Right atrium auricular region (tissue), 2 donors: ENCODE results near the gene PTGES2. TPM values are rescaled to one million over a fixed set of nuclear protein-coding genes. Genes with fewer than 3 reads are reported as not detected.

Experiments
- DNase-seq: peaks from one replicate; pipeline ENCODE4 v3.0.0-alpha.2; 2019; ENCODE audit warnings: low spot score
- H3K27ac ChIP-seq, 2 donors: fragments of 200-600 bp; sonication (generic); 1 replicate in 1 of 2; 2 replicates in 1 of 2; pipeline ENCODE4 v1.5.1; 2016 to 2019
- H3K27me3 ChIP-seq, 2 donors: fragments of 200-600 bp; sonication (generic); one replicate each; pipeline versions ENCODE4 v1.5.1 to v1.6.0; 2017 to 2019
- H3K36me3 ChIP-seq: fragments of 200-600 bp; sonication (generic); one replicate; pipeline ENCODE4 v1.5.1; 2016
- H3K4me1 ChIP-seq, 2 donors: fragments of 200-600 bp; sonication (generic); one replicate each; pipeline versions ENCODE4 v1.5.1 to v1.6.0; 2017 to 2019
- H3K4me3 ChIP-seq, 2 donors: fragments of 200-600 bp; sonication (generic); 1 replicate in 1 of 2; 2 replicates in 1 of 2; pipeline ENCODE4 v1.5.1; 2017 to 2019; ENCODE audit warnings: mild to moderate bottlenecking in 1 of 2, moderate library complexity in 1 of 2
- H3K9me3 ChIP-seq, 2 donors: fragments of 200-600 bp; sonication (generic); one replicate each; pipeline ENCODE4 v1.5.1; 2019
- total RNA-seq, 2 donors: library from RNA; depleted of rRNA; stranded (reverse); fragments of >200 nt; gene quantifications; one replicate each; pipeline ENCODE4 v1.1.0, GENCODE V29; 2016
- TF ChIP-seq, protein P1 (sequence below), 2 donors: fragments of 200-600 bp; sonication (generic); IDR thresholded peaks; one replicate each; pipeline ENCODE4 v1.5.1; 2019; ENCODE audit warnings: antibody characterized with exemption in 2 of 2

PTGES2 gene
- total RNA-seq, 2 donors from 2014 or later: 114 to 118 TPM

DNA sequence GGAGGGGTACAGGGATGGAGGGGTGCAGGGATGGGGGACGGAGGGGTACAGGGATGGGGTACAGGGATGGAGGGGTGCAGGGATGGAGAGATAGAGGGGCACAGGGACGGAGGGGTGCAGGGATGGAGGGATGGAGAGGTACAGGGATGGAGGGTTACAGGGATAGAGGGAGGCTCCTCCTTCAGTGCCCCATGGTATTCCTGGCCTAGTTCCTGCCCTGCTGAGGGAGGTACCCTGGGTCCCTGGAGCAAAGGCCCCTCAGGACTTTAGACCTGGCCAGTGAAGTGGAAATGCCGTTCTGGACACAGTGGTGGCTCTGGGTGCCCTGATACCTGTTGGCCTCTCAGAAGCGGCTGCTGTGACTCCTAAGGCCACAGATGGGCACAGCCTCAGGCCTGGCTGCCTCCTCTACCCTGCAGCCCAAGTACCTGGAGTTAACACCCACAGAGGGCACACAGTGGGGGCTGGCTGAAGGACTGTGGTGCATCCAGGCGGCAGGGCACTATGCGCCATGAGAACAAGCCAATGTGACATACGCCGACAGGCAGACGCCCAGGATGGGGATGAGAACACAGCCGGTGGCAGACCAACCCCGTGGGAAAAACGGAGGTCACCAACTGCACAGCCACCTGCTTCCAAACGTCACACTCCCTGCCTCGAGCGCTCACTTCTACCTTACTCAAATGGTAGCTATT, 8.4 kb downstream of the PTGES2 start:
- Histone ChIP-seq H3K9me3 (no peaks in the 10 kb centered on the region), H3K27me3 (no peaks in the 10 kb centered on the region), H3K36me3 (peaks cover 43% of the 10 kb centered on the region), H3K4me1 (peaks cover 0 to 5% of the 10 kb centered on the region in 2 donors), H3K4me3 (no peak overlapping the region), H3K27ac (no peak overlapping the region)
- DNase-seq: no peak
- TF ChIP-seq, protein P1, sequence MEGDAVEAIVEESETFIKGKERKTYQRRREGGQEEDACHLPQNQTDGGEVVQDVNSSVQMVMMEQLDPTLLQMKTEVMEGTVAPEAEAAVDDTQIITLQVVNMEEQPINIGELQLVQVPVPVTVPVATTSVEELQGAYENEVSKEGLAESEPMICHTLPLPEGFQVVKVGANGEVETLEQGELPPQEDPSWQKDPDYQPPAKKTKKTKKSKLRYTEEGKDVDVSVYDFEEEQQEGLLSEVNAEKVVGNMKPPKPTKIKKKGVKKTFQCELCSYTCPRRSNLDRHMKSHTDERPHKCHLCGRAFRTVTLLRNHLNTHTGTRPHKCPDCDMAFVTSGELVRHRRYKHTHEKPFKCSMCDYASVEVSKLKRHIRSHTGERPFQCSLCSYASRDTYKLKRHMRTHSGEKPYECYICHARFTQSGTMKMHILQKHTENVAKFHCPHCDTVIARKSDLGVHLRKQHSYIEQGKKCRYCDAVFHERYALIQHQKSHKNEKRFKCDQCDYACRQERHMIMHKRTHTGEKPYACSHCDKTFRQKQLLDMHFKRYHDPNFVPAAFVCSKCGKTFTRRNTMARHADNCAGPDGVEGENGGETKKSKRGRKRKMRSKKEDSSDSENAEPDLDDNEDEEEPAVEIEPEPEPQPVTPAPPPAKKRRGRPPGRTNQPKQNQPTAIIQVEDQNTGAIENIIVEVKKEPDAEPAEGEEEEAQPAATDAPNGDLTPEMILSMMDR (IDR thresholded peaks at IDR 0.05): no peak

DNA sequence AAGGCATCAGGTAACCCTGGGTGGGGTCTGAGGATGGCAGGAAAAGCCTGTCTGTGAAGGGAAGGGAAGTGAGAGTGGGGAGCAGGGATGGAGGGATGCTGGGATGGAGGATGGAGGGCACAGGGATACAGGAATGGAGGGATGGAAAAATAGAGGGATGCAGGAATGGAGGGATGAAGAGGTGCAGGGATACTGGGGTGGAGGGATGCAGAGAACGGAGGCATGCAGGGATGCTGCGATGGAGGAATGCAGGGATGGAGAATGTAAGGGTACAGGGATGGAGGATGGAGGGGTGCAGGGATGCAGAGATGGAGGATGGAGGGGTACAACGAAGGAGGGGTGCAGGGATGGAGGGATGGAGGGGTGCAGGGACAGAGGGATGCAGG, 9.1 kb downstream of the PTGES2 start:
- Histone ChIP-seq H3K27ac (no peak overlapping the region), H3K27me3 (no peaks in the 10 kb centered on the region), H3K4me1 (peaks cover 0 to 5% of the 10 kb centered on the region in 2 donors), H3K9me3 (no peaks in the 10 kb centered on the region), H3K4me3 (no peak overlapping the region), H3K36me3 (peaks cover 44% of the 10 kb centered on the region)
- TF ChIP-seq, protein P1 (IDR thresholded peaks at IDR 0.05): no peak
- DNase-seq: no peak

DNA sequence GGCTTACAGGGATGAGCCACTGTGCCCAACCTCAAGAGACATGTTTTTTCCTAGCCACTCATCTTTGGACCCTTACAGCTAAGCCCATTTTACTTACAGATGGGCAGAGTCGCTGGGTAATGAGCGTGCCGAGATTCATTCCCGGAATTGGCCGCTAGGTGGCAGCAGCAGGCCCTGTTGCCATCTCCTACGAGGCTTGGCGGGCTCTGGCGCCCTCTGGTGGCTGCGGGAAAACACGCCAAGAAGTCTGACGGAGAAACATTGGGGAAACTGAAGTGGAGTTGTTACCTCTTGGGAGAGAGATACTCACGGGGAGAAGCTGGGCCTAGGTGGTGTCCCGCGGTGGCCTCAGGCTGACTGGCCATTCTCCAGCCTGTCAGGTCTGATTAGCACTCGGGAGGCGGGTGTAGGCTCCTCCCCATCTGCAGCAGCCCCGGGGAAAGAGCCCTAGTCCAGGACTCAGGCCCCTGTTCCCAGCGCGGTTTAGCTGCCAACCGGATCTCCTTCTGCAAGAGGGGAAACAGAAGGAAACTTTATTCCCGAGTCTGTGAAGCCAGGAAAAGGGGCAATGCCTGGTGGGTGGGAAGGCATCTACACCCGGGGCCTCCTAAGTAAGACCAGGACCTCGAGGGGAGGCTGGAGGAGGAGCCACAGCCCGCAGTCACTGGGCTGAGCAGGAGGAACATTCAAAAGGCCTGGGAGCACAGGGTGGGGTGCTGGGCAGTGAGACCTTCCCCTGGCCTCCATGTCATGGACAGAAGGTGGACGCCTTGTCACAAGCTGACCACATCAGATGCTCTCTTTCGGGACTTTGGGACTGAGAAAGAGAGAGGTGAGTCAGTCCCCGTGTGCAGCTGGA, 9.7 kb downstream of the PTGES2 start:
- DNase-seq: peak; percentile 91
- Histone ChIP-seq H3K4me3 (no peak overlapping the region), H3K27ac (no peak overlapping the region), H3K9me3 (no peaks in the 10 kb centered on the region), H3K27me3 (no peaks in the 10 kb centered on the region), H3K4me1 (peaks cover 0 to 5% of the 10 kb centered on the region in 2 donors), H3K36me3 (peaks cover 38% of the 10 kb centered on the region)
- TF ChIP-seq, protein P1 (IDR thresholded peaks at IDR 0.05): peak; percentile 100

DNA sequence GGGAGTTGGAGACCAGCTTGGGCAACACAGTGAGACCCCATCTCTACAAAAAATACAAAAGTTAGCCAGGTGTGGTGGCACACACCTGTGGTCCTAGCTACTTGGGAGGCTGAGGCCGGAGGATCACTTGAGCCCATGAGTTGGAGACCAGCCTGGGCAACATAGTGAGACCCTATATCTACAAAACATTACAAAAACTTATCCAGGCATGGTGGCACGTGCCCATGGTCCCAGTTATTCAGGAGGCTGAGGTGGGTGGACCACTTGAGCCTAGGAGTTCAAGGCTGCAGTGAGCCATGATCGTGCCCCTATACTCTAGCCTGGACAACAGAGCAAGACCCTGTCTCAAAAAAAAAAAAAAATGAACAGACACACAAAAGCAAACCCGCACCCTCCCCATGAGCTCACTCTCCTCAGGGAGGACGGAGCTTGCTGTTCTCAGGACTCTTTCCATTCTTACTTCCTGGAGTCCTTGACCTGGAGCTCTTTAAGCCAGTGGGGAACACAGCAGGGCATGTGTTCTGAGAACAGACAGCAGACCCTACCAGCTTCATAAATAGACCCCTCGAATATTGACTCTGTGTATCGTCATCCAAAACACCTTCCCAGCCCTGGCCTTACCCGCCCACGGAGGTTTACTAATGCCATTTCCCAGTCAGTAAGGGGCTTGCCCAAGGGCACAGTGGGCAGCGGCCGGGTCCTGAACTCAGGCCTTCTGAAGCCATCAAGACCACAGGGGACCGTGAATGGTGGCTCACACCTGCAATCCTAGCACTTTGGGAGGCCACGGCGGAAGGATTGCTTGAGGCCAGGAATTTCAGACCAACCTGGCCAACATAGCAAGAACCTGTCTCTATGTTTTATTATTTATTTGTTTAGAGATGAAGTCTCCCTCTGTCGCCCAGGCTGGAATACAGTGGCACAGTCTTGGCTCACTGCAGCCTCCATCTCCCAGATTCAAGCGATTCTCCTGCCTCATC, 11.1 kb downstream of the PTGES2 start:
- H3K9me3 ChIP-seq: no peaks in the 10 kb centered on the region
- TF ChIP-seq, protein P1 (IDR thresholded peaks at IDR 0.05): no peak
- H3K4me3 ChIP-seq: no peak overlapping the region
- peaks cover 0 to 5% of the 10 kb centered on the region in 2 donors for H3K4me1 ChIP-seq
- H3K27ac ChIP-seq: no peak overlapping the region
- H3K36me3 ChIP-seq: peaks cover 28% of the 10 kb centered on the region
- H3K27me3 ChIP-seq: no peaks in the 10 kb centered on the region
- DNase-seq: no peak
